ENCODE measurements around the gene MS4A6E.
"Not testable (repeated sequence)": the region's sequence is repeated elsewhere in the genome, so short reads cannot be mapped to it uniquely, and the experiment has no call there.

Gene MS4A6E

GRCh38 chr11:60288531-60288930 lies 38.5 kb upstream of the MS4A6E start:
- Histone ChIP-seq H3K4me2 (no peak overlapping the region), H3K36me3 (ENCODE audit: insufficient read depth) (no peaks in the 10 kb centered on the region), H3K4me1 (ENCODE audit: low read depth, poor library complexity, severe bottlenecking) (no peaks in the 10 kb centered on the region)

GRCh38 chr11:60292145-60292544 lies 34.9 kb upstream of the MS4A6E start:
- H4K20me1 ChIP-seq (ENCODE audit: insufficient read depth), result no peaks in the 10 kb centered on the region
- no peak overlapping the region for H3K4me2 ChIP-seq

More at GRCh38 chr11:60288531-60288930, 38.5 kb upstream of the MS4A6E start:
- TF ChIP-seq CTCF (conservative IDR thresholded peaks at IDR 0.05; ENCODE audit: low read depth, low read length), result no peak
- Histone ChIP-seq H2AFZ (ENCODE audit: low read depth) (no peak overlapping the region), H4K20me1 (ENCODE audit: insufficient read depth) (no peaks in the 10 kb centered on the region), H3K9ac (no peak overlapping the region), H3K27ac (no peak overlapping the region), H3K4me3 (IDR thresholded peaks at IDR 0.05; ENCODE audit: insufficient read depth, low read depth, low read length) (no peak overlapping the region), H3K27me3 (ENCODE audit: insufficient read depth, low read depth) (no peaks in the 10 kb centered on the region), H3K79me2 (ENCODE audit: insufficient read depth, low read depth) (no peaks in the 10 kb centered on the region)

DNA sequence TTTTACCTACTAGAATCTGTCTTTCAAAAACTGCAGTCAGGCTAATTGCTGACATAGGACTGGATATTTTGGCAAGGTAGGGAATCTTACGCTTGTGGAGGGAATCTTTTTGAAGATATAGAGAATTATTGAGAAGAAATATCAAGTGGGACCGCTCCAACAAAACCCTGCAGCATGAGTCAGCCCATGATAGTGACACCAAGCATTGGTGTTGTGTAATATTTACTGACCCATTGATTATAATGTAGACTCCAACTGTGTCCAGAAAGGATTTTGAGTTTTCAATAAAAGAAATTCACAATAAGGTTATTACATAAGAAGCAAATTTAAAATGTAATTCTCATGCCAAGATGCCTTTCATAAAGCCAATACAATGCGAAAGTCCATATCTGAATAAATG lies 25.9 kb upstream of the MS4A6E start:
- no peaks in the 10 kb centered on the region for H3K36me3 ChIP-seq (ENCODE audit: insufficient read depth)
- H3K4me2 ChIP-seq, result no peak overlapping the region
- no peak for TF ChIP-seq CTCF (conservative IDR thresholded peaks at IDR 0.05; ENCODE audit: low read depth, low read length)
- H3K9ac ChIP-seq, result no peak overlapping the region
- H3K4me1 ChIP-seq (ENCODE audit: low read depth, poor library complexity, severe bottlenecking), result no peaks in the 10 kb centered on the region
- H3K27me3 ChIP-seq (ENCODE audit: insufficient read depth, low read depth), result no peaks in the 10 kb centered on the region
- H2AFZ ChIP-seq (ENCODE audit: low read depth), result no peak overlapping the region
- no peaks in the 10 kb centered on the region for H4K20me1 ChIP-seq (ENCODE audit: insufficient read depth)
- no peaks in the 10 kb centered on the region for H3K79me2 ChIP-seq (ENCODE audit: insufficient read depth, low read depth)
- no peak overlapping the region for H3K4me3 ChIP-seq (IDR thresholded peaks at IDR 0.05; ENCODE audit: insufficient read depth, low read depth, low read length)
- no peak overlapping the region for H3K27ac ChIP-seq

More at GRCh38 chr11:60292145-60292544, 34.9 kb upstream of the MS4A6E start:
- no peaks in the 10 kb centered on the region for H3K4me1 ChIP-seq (ENCODE audit: low read depth, poor library complexity, severe bottlenecking)
- H3K9ac ChIP-seq, result no peak overlapping the region
- H3K27me3 ChIP-seq (ENCODE audit: insufficient read depth, low read depth), result no peaks in the 10 kb centered on the region
- H2AFZ ChIP-seq (ENCODE audit: low read depth), result no peak overlapping the region
- no peak overlapping the region for H3K27ac ChIP-seq
- no peak overlapping the region for H3K4me3 ChIP-seq (IDR thresholded peaks at IDR 0.05; ENCODE audit: insufficient read depth, low read depth, low read length)
- no peaks in the 10 kb centered on the region for H3K79me2 ChIP-seq (ENCODE audit: insufficient read depth, low read depth)
- no peak for TF ChIP-seq CTCF (conservative IDR thresholded peaks at IDR 0.05; ENCODE audit: low read depth, low read length)
- H3K36me3 ChIP-seq (ENCODE audit: insufficient read depth), result no peaks in the 10 kb centered on the region

DNA sequence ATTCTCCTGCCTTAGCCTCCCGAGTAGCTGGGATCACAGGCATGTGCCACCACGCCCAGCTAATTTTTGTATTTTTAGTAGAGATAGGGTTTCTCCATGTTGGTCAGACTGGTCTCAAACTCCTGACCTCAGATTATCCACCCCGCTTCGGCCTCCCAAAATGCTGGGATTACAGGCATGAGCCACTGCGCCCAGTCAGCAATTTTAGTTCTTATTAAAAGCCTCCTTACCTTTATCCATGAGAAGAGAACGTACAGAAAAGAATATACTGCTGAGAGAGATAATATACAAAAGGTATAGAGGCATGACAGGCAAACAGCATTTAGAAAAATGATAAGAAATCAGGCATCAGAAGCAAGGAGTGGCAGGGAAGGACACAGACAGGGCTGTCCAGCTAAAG lies 25.2 kb upstream of the MS4A6E start:
- not testable (repeated sequence) for H3K36me3 ChIP-seq (ENCODE audit: insufficient read depth); H3K9ac ChIP-seq; H3K4me3 ChIP-seq (IDR thresholded peaks at IDR 0.05; ENCODE audit: insufficient read depth, low read depth, low read length); H2AFZ ChIP-seq (ENCODE audit: low read depth); H3K27ac ChIP-seq; H3K4me1 ChIP-seq (ENCODE audit: low read depth, poor library complexity, severe bottlenecking); H3K27me3 ChIP-seq (ENCODE audit: insufficient read depth, low read depth); H3K79me2 ChIP-seq (ENCODE audit: insufficient read depth, low read depth); H3K4me2 ChIP-seq; H4K20me1 ChIP-seq (ENCODE audit: insufficient read depth)

DNA sequence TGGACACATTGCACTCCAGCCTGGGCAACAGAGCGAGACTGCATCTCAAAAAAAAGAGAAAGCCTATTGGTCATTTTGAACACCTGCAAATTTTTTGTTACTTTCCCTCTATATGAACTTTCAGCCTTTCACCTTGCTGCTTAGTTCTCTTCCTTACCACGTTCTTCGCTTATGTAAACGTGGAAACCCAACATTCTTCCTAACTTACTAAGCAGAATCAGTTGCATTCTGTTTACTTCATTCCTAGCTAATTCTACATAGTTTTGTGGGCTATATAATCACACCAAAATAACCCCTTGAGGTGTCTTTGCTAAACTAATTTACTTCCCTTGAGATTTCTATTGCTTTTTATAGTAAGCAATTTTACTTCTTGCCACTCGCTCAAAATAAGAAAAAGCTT lies 23.4 kb upstream of the MS4A6E start:
- no peaks in the 10 kb centered on the region for H3K36me3 ChIP-seq (ENCODE audit: insufficient read depth)
- no peaks in the 10 kb centered on the region for H3K79me2 ChIP-seq (ENCODE audit: insufficient read depth, low read depth)
- H3K27me3 ChIP-seq (ENCODE audit: insufficient read depth, low read depth), result no peaks in the 10 kb centered on the region
- no peak overlapping the region for H2AFZ ChIP-seq (ENCODE audit: low read depth)
- no peaks in the 10 kb centered on the region for H3K4me1 ChIP-seq (ENCODE audit: low read depth, poor library complexity, severe bottlenecking)
- H3K9ac ChIP-seq, result no peak overlapping the region
- no peak overlapping the region for H3K27ac ChIP-seq
- H3K4me3 ChIP-seq (IDR thresholded peaks at IDR 0.05; ENCODE audit: insufficient read depth, low read depth, low read length), result no peak overlapping the region
- no peaks in the 10 kb centered on the region for H4K20me1 ChIP-seq (ENCODE audit: insufficient read depth)
- H3K4me2 ChIP-seq, result no peak overlapping the region
- TF ChIP-seq CTCF (conservative IDR thresholded peaks at IDR 0.05; ENCODE audit: low read depth, low read length), result no peak

Measured in KMS-11 (cell line).